GM12878 (cell line): ENCODE results near the gene INVS. TPM values are rescaled to one million over a fixed set of nuclear protein-coding genes. Genes with fewer than 3 reads are reported as not detected.

Experiments used
- ATAC-seq: fragments of 200-7000 bp; cut with Tn5 transposase; 3 replicates; pipeline ENCODE4 v1.9.1; 2020; ENCODE audit warnings: mild to moderate bottlenecking, moderate library complexity
- BruUV-seq: library from RNA; stranded (reverse); fragments of 400-500 nt; replicated peaks from 2 replicates; lab custom pipeline; 2021; lab: Mats Ljungman, UMichigan
- CTCF ChIA-PET: fragments of 300-600 bp; sonication (Branson Sonifier 250); formaldehyde crosslinking; extraction: SDS; loops from one replicate; lab custom pipeline; 2021; ENCODE audit warnings: inconsistent platforms; lab: Yijun Ruan, JAX
- POLR2A ChIA-PET: fragments of 350-600 bp; formaldehyde crosslinking; extraction: SDS; loops from one replicate; lab custom pipeline; 2021; ENCODE audit warnings: inconsistent platforms; lab: Charles Lee
- RAD21 ChIA-PET: fragments of 300-600 bp; sonication (Branson Sonifier 250); formaldehyde crosslinking; loops from one replicate; lab custom pipeline; 2023; ENCODE audit warnings: antibody characterized with exemption; ENCODE audit not compliant: unreplicated experiment; lab: Charles Lee
- SMC1A ChIA-PET: fragments of 300-600 bp; sonication (Branson Sonifier 250); formaldehyde crosslinking; loops from one replicate; lab custom pipeline; 2023; ENCODE audit not compliant: unreplicated experiment, uncharacterized antibody; lab: Charles Lee
- DNase-seq: peaks from one replicate; pipeline ENCODE4 v3.0.0-alpha.2; 2011; ENCODE audit warnings: low read depth, low spot score
- FAIRE-seq: peaks from 3 replicates; lab custom pipeline; 2011; peaks lifted over from hg19 to GRCh38; lab: Jason Lieb, UNC
- H2AFZ ChIP-seq: 2 replicates; pipeline ENCODE4 v1.6.0; 2011; ENCODE audit warnings: low read depth, low read length, control low read depth; ENCODE audit not compliant: control insufficient read depth
- H3K27ac ChIP-seq: 2 replicates; pipeline ENCODE4 v1.5.1; 2011; ENCODE audit warnings: control low read depth; ENCODE audit not compliant: control insufficient read depth, insufficient read depth
- H3K27me3 ChIP-seq, 2 experiments: replicated peaks in 1 of 2; 2 replicates each; pipeline versions ENCODE4 v1.6.0 to v1.6.1; 2011; ENCODE audit warnings: low read length in 1 of 2; ENCODE audit not compliant: control insufficient read depth in 2 of 2, insufficient read depth in 2 of 2
- H3K36me3 ChIP-seq, 2 experiments: 2 replicates each; pipeline ENCODE4 v1.5.1; 2011; ENCODE audit warnings: low read length in 1 of 2; ENCODE audit not compliant: control insufficient read depth in 2 of 2, insufficient read depth in 2 of 2
- H3K4me1 ChIP-seq: 2 replicates; pipeline ENCODE4 v1.6.1; 2011; ENCODE audit warnings: mild to moderate bottlenecking, low read length, moderate library complexity, mixed read lengths; ENCODE audit not compliant: control insufficient read depth, insufficient read depth
- H3K4me2 ChIP-seq: 2 replicates; pipeline ENCODE4 v1.6.0; 2011; ENCODE audit warnings: control low read depth; ENCODE audit not compliant: control insufficient read depth, insufficient read depth
- H3K4me3 ChIP-seq: fragments of 200-600 bp; sonication (generic); 2 replicates; pipeline ENCODE4 v1.5.1; 2016
- H3K79me2 ChIP-seq: 2 replicates; pipeline ENCODE4 v1.6.0; 2011; ENCODE audit warnings: low read length; ENCODE audit not compliant: control insufficient read depth, insufficient read depth
- H3K9ac ChIP-seq: 2 replicates; pipeline ENCODE4 v1.8.0; 2011; ENCODE audit warnings: low read length, control low read depth, mixed read lengths; ENCODE audit not compliant: control insufficient read depth, insufficient read depth
- H3K9me3 ChIP-seq: replicated peaks from 3 replicates; pipeline ENCODE4 v1.5.1; 2011; ENCODE audit warnings: mild to moderate bottlenecking, low read length; ENCODE audit not compliant: control insufficient read depth, insufficient read depth
- H4K20me1 ChIP-seq: 2 replicates; pipeline ENCODE4 v1.6.0; 2011; ENCODE audit not compliant: control insufficient read depth, insufficient read depth
- ATF7 ChIP-seq: fragments of 450-650 bp; IDR thresholded peaks from 2 replicates; pipeline ENCODE4 v1.6.1; 2016; ENCODE audit warnings: low read depth, mild to moderate bottlenecking
- EZH2 ChIP-seq: IDR thresholded peaks from 2 replicates; pipeline ENCODE4 v1.6.1; 2012; ENCODE audit warnings: low read depth, mild to moderate bottlenecking, control low read depth, inconsistent platforms, low read length, borderline replicate concordance; ENCODE audit not compliant: control insufficient read depth
- FOS ChIP-seq: IDR thresholded peaks from 3 replicates; pipeline ENCODE4 v1.6.1; 2011; ENCODE audit warnings: borderline replicate concordance; ENCODE audit not compliant: insufficient read length; ENCODE audit errors: extremely low read depth
- GATAD2B ChIP-seq: fragments of 450-650 bp; conservative IDR thresholded peaks from 2 replicates; pipeline ENCODE4 v1.6.1; 2017; ENCODE audit warnings: low read depth, mild to moderate bottlenecking, moderate library complexity
- NFYA ChIP-seq: IDR thresholded peaks from 2 replicates; pipeline ENCODE4 v1.6.1; 2011; ENCODE audit warnings: low read depth, mild to moderate bottlenecking, low read length, improper control_type of control experiment, borderline replicate concordance
- PRDM15 ChIP-seq: fragments of 450-650 bp; formaldehyde crosslinking; IDR thresholded peaks from 2 replicates; pipeline ENCODE4 v1.4.0; 2020; ENCODE audit warnings: mild to moderate bottlenecking, moderate library complexity
- SMARCA5 ChIP-seq: fragments of 450-650 bp; IDR thresholded peaks from 2 replicates; pipeline ENCODE4 v1.6.1; 2017; ENCODE audit warnings: mild to moderate bottlenecking
- TCF12 ChIP-seq: IDR thresholded peaks from 2 replicates; pipeline ENCODE4 v1.6.1; 2011; ENCODE audit warnings: low read depth, mild to moderate bottlenecking, low read length
- ZBED1 ChIP-seq: IDR thresholded peaks from 2 replicates; pipeline ENCODE4 v1.6.1; 2016; ENCODE audit warnings: borderline replicate concordance
- ZBTB11 ChIP-seq: fragments of 450-650 bp; formaldehyde crosslinking; IDR thresholded peaks from 2 replicates; pipeline ENCODE4 v1.5.0; 2022; ENCODE audit warnings: mild to moderate bottlenecking, missing genetic modification characterization
- ZNF24 ChIP-seq: fragments of 450-650 bp; IDR thresholded peaks from 2 replicates; pipeline ENCODE4 v1.6.1; 2017; ENCODE audit warnings: antibody characterized with exemption, mild to moderate bottlenecking
- WGBS: methylation state at CpG from one replicate; pipeline ENCODE4 v1.1.6; 2016; ENCODE audit warnings: low lambda C conversion rate; ENCODE audit not compliant: insufficient replicate concordance, insufficient coverage; ENCODE audit errors: missing lambda C conversion rate; 5-methylcytosine and 5-hydroxymethylcytosine counted together
- in situ Hi-C: fragments of 300-500 bp; cut with MboI; formaldehyde crosslinking; loops from 9 replicates; pipeline ENCODE4 v1.14.3; 2018; ENCODE audit warnings: mixed read lengths
- intact Hi-C: fragments of 100-400 bp; cut with micrococcal nuclease; formaldehyde crosslinking; loops from one replicate; pipeline ENCODE4 v1.14.2; 2022; ENCODE audit not compliant: unreplicated experiment
- polyA plus RNA-seq, 11 experiments: library from polyadenylated mRNA; depleted of rRNA in 4 of 11; unstranded in 6 of 11; stranded (reverse) in 5 of 11; fragments of >200 nt; fragmentation: Nextera tagmentation in 4 of 11; fragmentation: Illumina TruSeq in 1 of 11; extraction: Ambion mirVana in 4 of 11; extraction: Trizol in 1 of 11; gene quantifications; 1 replicate in 1 of 11; 2 replicates in 10 of 11; pipeline versions ENCODE4 v1.2.1 to v1.2.3, GENCODE V29; 2011 to 2016; ENCODE audit warnings: inconsistent platforms in 2 of 11, missing spikeins in 2 of 11, low read depth in 1 of 11
- total RNA-seq, 4 experiments: library from RNA; depleted of rRNA in 3 of 4; stranded (reverse); fragments of >200 nt in 3 of 4; fragmentation: Illumina TruSeq in 1 of 4; extraction: Trizol in 1 of 4; gene quantifications; 2 replicates each; pipeline versions ENCODE4 v1.2.1 to v1.2.3, GENCODE V29; 2013 to 2021
- TF ChIP-seq, protein P1 (sequence below): IDR thresholded peaks from 2 replicates; pipeline ENCODE4 v1.6.1; 2012; ENCODE audit warnings: low read depth, low read length, improper control_type of control experiment
- TF ChIP-seq, protein P2 (sequence below): fragments of 450-650 bp; IDR thresholded peaks from 2 replicates; pipeline ENCODE4 v1.6.1; 2014; ENCODE audit warnings: mild to moderate bottlenecking
- TF ChIP-seq, protein P3 (sequence below): fragments of 450-650 bp; IDR thresholded peaks from 2 replicates; pipeline ENCODE4 v1.6.1; 2017; ENCODE audit warnings: mild to moderate bottlenecking

INVS gene
- total and polyA plus RNA-seq, 10 of the 15 experiments (the other 5 are each of a cell fraction or from before 2014, with no cell fraction given) = 0.93 to 20.8 (median 13.2) TPM

DNA sequence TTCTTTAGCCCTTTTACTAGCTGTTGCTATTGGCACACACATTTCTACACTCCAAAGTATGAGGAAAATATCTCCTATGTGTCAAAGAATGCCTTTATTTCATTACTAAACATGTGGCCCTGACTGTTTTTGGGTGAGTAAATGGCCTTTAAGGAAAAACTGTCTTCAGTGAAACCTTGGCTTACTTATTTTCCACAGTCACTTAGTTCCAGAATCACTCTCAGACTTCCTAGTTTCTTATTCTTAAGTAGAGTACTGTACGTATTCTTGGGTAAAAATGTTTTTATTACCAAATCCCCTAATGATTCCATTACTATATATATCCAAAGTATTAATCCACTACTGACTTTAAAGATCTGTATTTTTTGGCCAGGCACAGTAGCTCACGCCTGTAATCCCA lies 27.8 kb upstream of the INVS start:
- DNase-seq (no peak), ATAC-seq (no peak), FAIRE-seq (no peak)
- H3K36me3 ChIP-seq = peaks cover 0 to 1% of the 10 kb centered on the region in 2 experiments; a peak in 2 of 4 replicates
- no peak overlapping the region for H3K4me2 ChIP-seq
- ChIA-PET RAD21 (no interaction called here), CTCF (no interaction called here), SMC1A (interaction anchor here (0.7 to 2.1 kb wide), 5 partner anchors 10 to 336 kb away, joined by 3 to 10 read pairs (median 4); no protein-coding TSS in a partner anchor), POLR2A (interaction anchor here (0.8 kb wide), 1 partner anchor 8 kb away, joined by 3 read pairs; no protein-coding TSS in a partner anchor)
- H3K79me2 ChIP-seq = peaks cover 44% of the 10 kb centered on the region
- H3K27me3 ChIP-seq = no peaks in the 10 kb centered on the region
- H3K9ac ChIP-seq = no peak overlapping the region
- no TSS peak for BruUV-seq
- intact Hi-C loops (no loop called here), in situ Hi-C loops (no loop called here)
- peaks cover 7% of the 10 kb centered on the region for H3K4me1 ChIP-seq
- H3K4me3 ChIP-seq = no peak overlapping the region
- H3K9me3 ChIP-seq = no peaks in the 10 kb centered on the region
- H4K20me1 ChIP-seq = no peaks in the 10 kb centered on the region
- no peak overlapping the region for H3K27ac ChIP-seq
- H2AFZ ChIP-seq = no peak overlapping the region
- WGBS = 92% methylated on average over 2 of the region's 2 CpGs
- TF ChIP-seq SMARCA5 = no peak
- TF ChIP-seq ZBTB11 = no peak
- TF ChIP-seq EZH2 = no peak
- TF ChIP-seq, protein P1, sequence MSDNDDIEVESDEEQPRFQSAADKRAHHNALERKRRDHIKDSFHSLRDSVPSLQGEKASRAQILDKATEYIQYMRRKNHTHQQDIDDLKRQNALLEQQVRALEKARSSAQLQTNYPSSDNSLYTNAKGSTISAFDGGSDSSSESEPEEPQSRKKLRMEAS = no peak
- TF ChIP-seq ZBED1 = no peak
- TF ChIP-seq ATF7 = no peak
- TF ChIP-seq ZNF24 = no peak
- no peak for TF ChIP-seq TCF12
- TF ChIP-seq NFYA = no peak
- TF ChIP-seq FOS = no peak
- TF ChIP-seq, protein P2, sequence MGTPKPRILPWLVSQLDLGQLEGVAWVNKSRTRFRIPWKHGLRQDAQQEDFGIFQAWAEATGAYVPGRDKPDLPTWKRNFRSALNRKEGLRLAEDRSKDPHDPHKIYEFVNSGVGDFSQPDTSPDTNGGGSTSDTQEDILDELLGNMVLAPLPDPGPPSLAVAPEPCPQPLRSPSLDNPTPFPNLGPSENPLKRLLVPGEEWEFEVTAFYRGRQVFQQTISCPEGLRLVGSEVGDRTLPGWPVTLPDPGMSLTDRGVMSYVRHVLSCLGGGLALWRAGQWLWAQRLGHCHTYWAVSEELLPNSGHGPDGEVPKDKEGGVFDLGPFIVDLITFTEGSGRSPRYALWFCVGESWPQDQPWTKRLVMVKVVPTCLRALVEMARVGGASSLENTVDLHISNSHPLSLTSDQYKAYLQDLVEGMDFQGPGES = no peak
- TF ChIP-seq GATAD2B = no peak
- no peak for TF ChIP-seq PRDM15 (CRISPR knock-in tag)
- TF ChIP-seq, protein P3, sequence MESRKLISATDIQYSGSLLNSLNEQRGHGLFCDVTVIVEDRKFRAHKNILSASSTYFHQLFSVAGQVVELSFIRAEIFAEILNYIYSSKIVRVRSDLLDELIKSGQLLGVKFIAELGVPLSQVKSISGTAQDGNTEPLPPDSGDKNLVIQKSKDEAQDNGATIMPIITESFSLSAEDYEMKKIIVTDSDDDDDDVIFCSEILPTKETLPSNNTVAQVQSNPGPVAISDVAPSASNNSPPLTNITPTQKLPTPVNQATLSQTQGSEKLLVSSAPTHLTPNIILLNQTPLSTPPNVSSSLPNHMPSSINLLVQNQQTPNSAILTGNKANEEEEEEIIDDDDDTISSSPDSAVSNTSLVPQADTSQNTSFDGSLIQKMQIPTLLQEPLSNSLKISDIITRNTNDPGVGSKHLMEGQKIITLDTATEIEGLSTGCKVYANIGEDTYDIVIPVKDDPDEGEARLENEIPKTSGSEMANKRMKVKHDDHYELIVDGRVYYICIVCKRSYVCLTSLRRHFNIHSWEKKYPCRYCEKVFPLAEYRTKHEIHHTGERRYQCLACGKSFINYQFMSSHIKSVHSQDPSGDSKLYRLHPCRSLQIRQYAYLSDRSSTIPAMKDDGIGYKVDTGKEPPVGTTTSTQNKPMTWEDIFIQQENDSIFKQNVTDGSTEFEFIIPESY = no peak
